HepG2 (cell line): ENCODE measurements around the gene USP36. TPM values are rescaled to one million over a fixed set of nuclear protein-coding genes. Genes with fewer than 3 reads are reported as not detected.

Source experiments
- FOXP1 ChIP-seq, 2 experiments: fragments of 450-650 bp in 1 of 2; IDR thresholded peaks; 2 replicates each; pipeline ENCODE4 v1.6.1; 2017 to 2018; ENCODE audit warnings: antibody characterized with exemption in 1 of 2
- GABPA ChIP-seq, 2 experiments: IDR thresholded peaks; 2 replicates each; pipeline ENCODE4 v1.6.1; 2011 to 2016; ENCODE audit warnings: low read depth in 2 of 2, low read length in 1 of 2, missing biosample characterization in 1 of 2, missing genetic modification characterization in 1 of 2
- GPN1 ChIP-seq: sonication (generic); formaldehyde crosslinking; IDR thresholded peaks from 2 replicates; pipeline ENCODE4 v1.5.1; 2020; ENCODE audit warnings: missing genetic modification reagents, borderline replicate concordance
- JDP2 ChIP-seq: sonication (generic); formaldehyde crosslinking; IDR thresholded peaks from 2 replicates; pipeline ENCODE4 v1.8.1; 2022; ENCODE audit warnings: missing genetic modification reagents, borderline replicate concordance
- MEIS2 ChIP-seq: sonication (generic); formaldehyde crosslinking; IDR thresholded peaks from 2 replicates; pipeline ENCODE4 v1.9.0; 2021; ENCODE audit warnings: mild to moderate bottlenecking, missing genetic modification reagents
- RELA ChIP-seq: sonication (generic); formaldehyde crosslinking; IDR thresholded peaks from 2 replicates; pipeline ENCODE4 v1.4.0; 2020; ENCODE audit warnings: missing genetic modification reagents
- SATB2 ChIP-seq: sonication (generic); formaldehyde crosslinking; IDR thresholded peaks from 2 replicates; pipeline ENCODE4 v1.5.0; 2020; ENCODE audit warnings: missing genetic modification reagents
- SETDB1 ChIP-seq: sonication (generic); formaldehyde crosslinking; IDR thresholded peaks from 2 replicates; pipeline ENCODE4 v1.5.1; 2020; ENCODE audit warnings: missing genetic modification reagents, mild to moderate bottlenecking, borderline replicate concordance
- polyA plus RNA-seq, 8 experiments: library from polyadenylated mRNA; depleted of rRNA in 3 of 8; stranded (reverse) in 7 of 8; unstranded in 1 of 8; fragments of >200 nt; fragmentation: Illumina TruSeq in 4 of 8; extraction: Trizol in 4 of 8; gene quantifications; 2 replicates each; pipeline versions ENCODE4 v1.2.1 to v1.2.3, GENCODE V29; 2011 to 2016; ENCODE audit warnings: low read depth in 4 of 8, missing spikeins in 1 of 8, mixed read lengths in 1 of 8; ENCODE audit not compliant: insufficient read depth in 1 of 8
- total RNA-seq, 5 experiments: library from RNA; depleted of rRNA; stranded (reverse); fragments of >200 nt; fragmentation: Illumina TruSeq; extraction: Trizol; gene quantifications; 2 replicates each; pipeline ENCODE4 v1.2.3, GENCODE V29; 2016; ENCODE audit warnings: low read depth in 1 of 5
- TF ChIP-seq, protein P1 (sequence below), 2 experiments: IDR thresholded peaks; 2 replicates each; pipeline ENCODE4 v1.6.1; 2011 to 2012; ENCODE audit warnings: low read length in 2 of 2, borderline replicate concordance in 1 of 2, low read depth in 1 of 2, mild to moderate bottlenecking in 1 of 2, moderate library complexity in 1 of 2
- TF ChIP-seq, protein P2 (sequence below): sonication (generic); formaldehyde crosslinking; IDR thresholded peaks from 2 replicates; pipeline ENCODE4 v1.4.0; 2020; ENCODE audit warnings: missing genetic modification reagents
- TF ChIP-seq, protein P3 (sequence below): IDR thresholded peaks from 2 replicates; pipeline ENCODE4 v1.6.1; 2016
- TF ChIP-seq, protein P4 (sequence below): sonication (generic); formaldehyde crosslinking; conservative IDR thresholded peaks from 2 replicates; pipeline ENCODE4 v1.4.0; 2020; ENCODE audit warnings: missing genetic modification reagents
- TF ChIP-seq, protein P5 (sequence below): sonication (generic); formaldehyde crosslinking; conservative IDR thresholded peaks from 2 replicates; pipeline ENCODE4 v1.4.0; 2020; ENCODE audit warnings: mild to moderate bottlenecking, missing genetic modification reagents, moderate library complexity
- TF ChIP-seq, protein P6 (sequence below): sonication (generic); formaldehyde crosslinking; IDR thresholded peaks from 2 replicates; pipeline ENCODE4 v1.4.0; 2020; ENCODE audit warnings: mild to moderate bottlenecking, missing genetic modification reagents

Gene USP36
- total and polyA plus RNA-seq, 2 of the 13 experiments (the other 11 are each of a cell fraction or from before 2014, with no cell fraction given): 29.6 to 45.9 TPM

DNA sequence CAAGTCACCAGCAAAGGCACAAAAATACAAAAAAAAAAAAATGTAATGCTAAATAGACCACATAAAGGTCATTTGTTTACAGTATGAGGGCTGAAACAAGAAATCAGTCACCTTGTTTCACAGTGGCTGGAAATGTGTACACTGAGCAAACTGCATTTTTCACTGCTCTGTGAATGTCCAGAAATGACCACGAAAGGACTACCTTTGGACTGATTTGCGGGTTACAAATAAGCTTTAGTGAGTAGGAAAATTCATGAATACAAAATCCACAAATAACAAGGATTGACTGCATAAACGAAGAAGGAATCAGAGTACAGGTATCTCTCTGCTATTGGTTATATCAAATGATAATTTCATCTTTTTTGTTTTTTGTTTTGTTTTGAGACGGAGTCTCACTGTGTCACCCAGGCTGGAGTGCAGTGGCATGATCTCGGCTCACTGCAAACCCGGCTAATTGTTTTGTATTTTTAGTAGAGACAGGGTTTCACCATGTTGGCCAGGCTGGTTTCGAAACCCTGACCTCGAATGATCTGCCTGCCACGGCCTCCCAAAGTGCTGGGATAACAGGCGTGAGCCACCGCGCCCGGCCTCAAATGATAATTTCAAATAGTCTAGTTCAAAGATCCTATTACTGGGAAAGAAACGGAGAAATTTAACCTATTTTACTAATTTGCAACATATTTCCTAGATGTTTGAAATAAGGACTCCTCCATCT lies 89.0 kb downstream of the USP36 start (continued):
- TF ChIP-seq, protein P1, sequence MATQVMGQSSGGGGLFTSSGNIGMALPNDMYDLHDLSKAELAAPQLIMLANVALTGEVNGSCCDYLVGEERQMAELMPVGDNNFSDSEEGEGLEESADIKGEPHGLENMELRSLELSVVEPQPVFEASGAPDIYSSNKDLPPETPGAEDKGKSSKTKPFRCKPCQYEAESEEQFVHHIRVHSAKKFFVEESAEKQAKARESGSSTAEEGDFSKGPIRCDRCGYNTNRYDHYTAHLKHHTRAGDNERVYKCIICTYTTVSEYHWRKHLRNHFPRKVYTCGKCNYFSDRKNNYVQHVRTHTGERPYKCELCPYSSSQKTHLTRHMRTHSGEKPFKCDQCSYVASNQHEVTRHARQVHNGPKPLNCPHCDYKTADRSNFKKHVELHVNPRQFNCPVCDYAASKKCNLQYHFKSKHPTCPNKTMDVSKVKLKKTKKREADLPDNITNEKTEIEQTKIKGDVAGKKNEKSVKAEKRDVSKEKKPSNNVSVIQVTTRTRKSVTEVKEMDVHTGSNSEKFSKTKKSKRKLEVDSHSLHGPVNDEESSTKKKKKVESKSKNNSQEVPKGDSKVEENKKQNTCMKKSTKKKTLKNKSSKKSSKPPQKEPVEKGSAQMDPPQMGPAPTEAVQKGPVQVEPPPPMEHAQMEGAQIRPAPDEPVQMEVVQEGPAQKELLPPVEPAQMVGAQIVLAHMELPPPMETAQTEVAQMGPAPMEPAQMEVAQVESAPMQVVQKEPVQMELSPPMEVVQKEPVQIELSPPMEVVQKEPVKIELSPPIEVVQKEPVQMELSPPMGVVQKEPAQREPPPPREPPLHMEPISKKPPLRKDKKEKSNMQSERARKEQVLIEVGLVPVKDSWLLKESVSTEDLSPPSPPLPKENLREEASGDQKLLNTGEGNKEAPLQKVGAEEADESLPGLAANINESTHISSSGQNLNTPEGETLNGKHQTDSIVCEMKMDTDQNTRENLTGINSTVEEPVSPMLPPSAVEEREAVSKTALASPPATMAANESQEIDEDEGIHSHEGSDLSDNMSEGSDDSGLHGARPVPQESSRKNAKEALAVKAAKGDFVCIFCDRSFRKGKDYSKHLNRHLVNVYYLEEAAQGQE (IDR thresholded peaks at IDR 0.05; ENCODE audit: borderline replicate concordance in 1 of 2, low read depth in 1 of 2, low read length in 2 of 2): no peak
- TF ChIP-seq RELA (CRISPR knock-in tag): no peak
- TF ChIP-seq, protein P2, sequence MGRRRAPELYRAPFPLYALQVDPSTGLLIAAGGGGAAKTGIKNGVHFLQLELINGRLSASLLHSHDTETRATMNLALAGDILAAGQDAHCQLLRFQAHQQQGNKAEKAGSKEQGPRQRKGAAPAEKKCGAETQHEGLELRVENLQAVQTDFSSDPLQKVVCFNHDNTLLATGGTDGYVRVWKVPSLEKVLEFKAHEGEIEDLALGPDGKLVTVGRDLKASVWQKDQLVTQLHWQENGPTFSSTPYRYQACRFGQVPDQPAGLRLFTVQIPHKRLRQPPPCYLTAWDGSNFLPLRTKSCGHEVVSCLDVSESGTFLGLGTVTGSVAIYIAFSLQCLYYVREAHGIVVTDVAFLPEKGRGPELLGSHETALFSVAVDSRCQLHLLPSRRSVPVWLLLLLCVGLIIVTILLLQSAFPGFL (CRISPR knock-in tag): no peak
- TF ChIP-seq JDP2: no peak
- TF ChIP-seq, protein P3, sequence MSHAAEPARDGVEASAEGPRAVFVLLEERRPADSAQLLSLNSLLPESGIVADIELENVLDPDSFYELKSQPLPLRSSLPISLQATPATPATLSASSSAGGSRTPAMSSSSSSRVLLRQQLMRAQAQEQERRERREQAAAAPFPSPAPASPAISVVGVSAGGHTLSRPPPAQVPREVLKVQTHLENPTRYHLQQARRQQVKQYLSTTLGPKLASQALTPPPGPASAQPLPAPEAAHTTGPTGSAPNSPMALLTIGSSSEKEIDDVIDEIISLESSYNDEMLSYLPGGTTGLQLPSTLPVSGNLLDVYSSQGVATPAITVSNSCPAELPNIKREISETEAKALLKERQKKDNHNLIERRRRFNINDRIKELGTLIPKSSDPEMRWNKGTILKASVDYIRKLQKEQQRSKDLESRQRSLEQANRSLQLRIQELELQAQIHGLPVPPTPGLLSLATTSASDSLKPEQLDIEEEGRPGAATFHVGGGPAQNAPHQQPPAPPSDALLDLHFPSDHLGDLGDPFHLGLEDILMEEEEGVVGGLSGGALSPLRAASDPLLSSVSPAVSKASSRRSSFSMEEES: peak; percentile 27; the same call in 1 of the 2 replicates
- TF ChIP-seq, protein P4, sequence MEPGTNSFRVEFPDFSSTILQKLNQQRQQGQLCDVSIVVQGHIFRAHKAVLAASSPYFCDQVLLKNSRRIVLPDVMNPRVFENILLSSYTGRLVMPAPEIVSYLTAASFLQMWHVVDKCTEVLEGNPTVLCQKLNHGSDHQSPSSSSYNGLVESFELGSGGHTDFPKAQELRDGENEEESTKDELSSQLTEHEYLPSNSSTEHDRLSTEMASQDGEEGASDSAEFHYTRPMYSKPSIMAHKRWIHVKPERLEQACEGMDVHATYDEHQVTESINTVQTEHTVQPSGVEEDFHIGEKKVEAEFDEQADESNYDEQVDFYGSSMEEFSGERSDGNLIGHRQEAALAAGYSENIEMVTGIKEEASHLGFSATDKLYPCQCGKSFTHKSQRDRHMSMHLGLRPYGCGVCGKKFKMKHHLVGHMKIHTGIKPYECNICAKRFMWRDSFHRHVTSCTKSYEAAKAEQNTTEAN (CRISPR knock-in tag): no peak
- TF ChIP-seq GPN1: no peak
- TF ChIP-seq SATB2 (CRISPR knock-in tag): no peak
- TF ChIP-seq MEIS2 (CRISPR knock-in tag): no peak
- peak; percentile 89 for TF ChIP-seq FOXP1 (IDR thresholded peaks at IDR 0.05)
- peak; percentile 81 for TF ChIP-seq FOXP1 (CRISPR knock-in tag; IDR thresholded peaks at IDR 0.05)
- no peak for TF ChIP-seq SETDB1 (CRISPR knock-in tag)
- TF ChIP-seq, protein P5, sequence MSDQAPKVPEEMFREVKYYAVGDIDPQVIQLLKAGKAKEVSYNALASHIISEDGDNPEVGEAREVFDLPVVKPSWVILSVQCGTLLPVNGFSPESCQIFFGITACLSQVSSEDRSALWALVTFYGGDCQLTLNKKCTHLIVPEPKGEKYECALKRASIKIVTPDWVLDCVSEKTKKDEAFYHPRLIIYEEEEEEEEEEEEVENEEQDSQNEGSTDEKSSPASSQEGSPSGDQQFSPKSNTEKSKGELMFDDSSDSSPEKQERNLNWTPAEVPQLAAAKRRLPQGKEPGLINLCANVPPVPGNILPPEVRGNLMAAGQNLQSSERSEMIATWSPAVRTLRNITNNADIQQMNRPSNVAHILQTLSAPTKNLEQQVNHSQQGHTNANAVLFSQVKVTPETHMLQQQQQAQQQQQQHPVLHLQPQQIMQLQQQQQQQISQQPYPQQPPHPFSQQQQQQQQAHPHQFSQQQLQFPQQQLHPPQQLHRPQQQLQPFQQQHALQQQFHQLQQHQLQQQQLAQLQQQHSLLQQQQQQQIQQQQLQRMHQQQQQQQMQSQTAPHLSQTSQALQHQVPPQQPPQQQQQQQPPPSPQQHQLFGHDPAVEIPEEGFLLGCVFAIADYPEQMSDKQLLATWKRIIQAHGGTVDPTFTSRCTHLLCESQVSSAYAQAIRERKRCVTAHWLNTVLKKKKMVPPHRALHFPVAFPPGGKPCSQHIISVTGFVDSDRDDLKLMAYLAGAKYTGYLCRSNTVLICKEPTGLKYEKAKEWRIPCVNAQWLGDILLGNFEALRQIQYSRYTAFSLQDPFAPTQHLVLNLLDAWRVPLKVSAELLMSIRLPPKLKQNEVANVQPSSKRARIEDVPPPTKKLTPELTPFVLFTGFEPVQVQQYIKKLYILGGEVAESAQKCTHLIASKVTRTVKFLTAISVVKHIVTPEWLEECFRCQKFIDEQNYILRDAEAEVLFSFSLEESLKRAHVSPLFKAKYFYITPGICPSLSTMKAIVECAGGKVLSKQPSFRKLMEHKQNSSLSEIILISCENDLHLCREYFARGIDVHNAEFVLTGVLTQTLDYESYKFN (CRISPR knock-in tag): peak; percentile 84
- TF ChIP-seq GABPA (IDR thresholded peaks at IDR 0.05; ENCODE audit: low read depth, low read length): no peak
- no peak for TF ChIP-seq GABPA (CRISPR knock-in tag; IDR thresholded peaks at IDR 0.05; ENCODE audit: low read depth)
- TF ChIP-seq, protein P6, sequence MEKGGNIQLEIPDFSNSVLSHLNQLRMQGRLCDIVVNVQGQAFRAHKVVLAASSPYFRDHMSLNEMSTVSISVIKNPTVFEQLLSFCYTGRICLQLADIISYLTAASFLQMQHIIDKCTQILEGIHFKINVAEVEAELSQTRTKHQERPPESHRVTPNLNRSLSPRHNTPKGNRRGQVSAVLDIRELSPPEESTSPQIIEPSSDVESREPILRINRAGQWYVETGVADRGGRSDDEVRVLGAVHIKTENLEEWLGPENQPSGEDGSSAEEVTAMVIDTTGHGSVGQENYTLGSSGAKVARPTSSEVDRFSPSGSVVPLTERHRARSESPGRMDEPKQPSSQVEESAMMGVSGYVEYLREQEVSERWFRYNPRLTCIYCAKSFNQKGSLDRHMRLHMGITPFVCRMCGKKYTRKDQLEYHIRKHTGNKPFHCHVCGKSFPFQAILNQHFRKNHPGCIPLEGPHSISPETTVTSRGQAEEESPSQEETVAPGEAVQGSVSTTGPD: no peak
